Adrenal gland (tissue), 12 donors: Measurements from ENCODE around the gene PNLIPRP2. TPM values are rescaled to one million over a fixed set of nuclear protein-coding genes. Genes with fewer than 3 reads are reported as not detected.

Experiments used
- DNase-seq, 7 donors: peaks; one replicate each; pipeline ENCODE4 v3.0.0-alpha.2; 2019 to 2020
- H3K27ac ChIP-seq, 5 donors: fragments of 200-600 bp; sonication (generic) in 4 of 5; 1 replicate in 3 of 5; 2 replicates in 2 of 5; pipeline versions ENCODE4 v1.5.1 to v1.8.0; 2016 to 2020; ENCODE audit warnings: mild to moderate bottlenecking in 1 of 5
- H3K27me3 ChIP-seq: fragments of 200-600 bp; 2 replicates; pipeline ENCODE4 v1.8.0; 2021
- H3K36me3 ChIP-seq, 2 donors: fragments of 200-600 bp; replicated peaks in 1 of 2; 1 replicate in 1 of 2; 2 replicates in 1 of 2; pipeline versions ENCODE4 v1.5.1 to v1.8.0; 2018 to 2022
- H3K4me1 ChIP-seq, 2 donors: fragments of 200-600 bp; replicated peaks in 1 of 2; 1 replicate in 1 of 2; 2 replicates in 1 of 2; pipeline versions ENCODE4 v1.5.1 to v1.8.0; 2018 to 2021
- H3K4me3 ChIP-seq, 4 donors: fragments of 200-600 bp; sonication (generic) in 3 of 4; one replicate each; pipeline ENCODE4 v1.5.1; 2016 to 2018
- H3K9me3 ChIP-seq, 3 donors: fragments of 200-600 bp; sonication (generic) in 1 of 3; replicated peaks in 1 of 3; 1 replicate in 2 of 3; 2 replicates in 1 of 3; pipeline versions ENCODE4 v1.5.1 to v1.8.0; 2016 to 2021
- CTCF ChIP-seq, 6 experiments: fragments of 450-650 bp in 4 of 6; fragments of 200-600 bp in 2 of 6; sonication (generic) in 1 of 6; IDR thresholded peaks; 1 replicate in 5 of 6; 2 replicates in 1 of 6; pipeline versions ENCODE4 v1.5.1 to v1.8.0; 2016 to 2021; ENCODE audit warnings: antibody characterized with exemption in 6 of 6, mild to moderate bottlenecking in 2 of 6, moderate library complexity in 1 of 6
- POLR2A ChIP-seq, 2 donors: fragments of 450-650 bp; IDR thresholded peaks; one replicate each; pipeline ENCODE4 v1.6.1; 2017; ENCODE audit warnings: antibody characterized with exemption in 2 of 2, mild to moderate bottlenecking in 2 of 2, moderate library complexity in 1 of 2
- WGBS, 4 donors: extraction: QIAGEN DNeasy Blood & Tissue Kit in 2 of 4; methylation state at CpG; one replicate each; pipeline versions ENCODE4 v1.1.5 to v1.1.7; 2013 to 2017; 5-methylcytosine and 5-hydroxymethylcytosine counted together
- intact Hi-C, 2 donors: fragments of 100-400 bp; cut with DNase I; formaldehyde crosslinking; loops; one replicate each; pipeline versions ENCODE4 v1.14.1 to v1.15.0; 2022 to 2023
- polyA plus RNA-seq, 3 donors: library from polyadenylated mRNA; stranded (reverse); fragments of 200-250 nt in 2 of 3; fragments of 350-450 nt in 1 of 3; fragmentation: Illumina TruSeq in 1 of 3; extraction: RNeasy Lipid Tissue Mini Kit (QIAGEN cat#74804) in 1 of 3; gene quantifications; one replicate each; pipeline ENCODE4 v1.2.3, GENCODE V29; 2013 to 2014
- total RNA-seq, 9 donors: library from RNA; depleted of rRNA in 4 of 9; stranded (reverse); fragments of >200 nt in 4 of 9; fragments of 120-200 nt in 1 of 9; fragmentation: NEBNext Ultra II Directional in 1 of 9; extraction: Animal tissue kit (Norgen Biotek cat#: 25700) in 1 of 9; gene quantifications; one replicate each; pipeline versions ENCODE4 v1.1.0 to v1.2.4, GENCODE V29; 2013 to 2023
- donor health status: healthy with polysubstance abuse.
- donor health status: Bipolar disorder and iron deficiency.
- donor health status: DM: yes; HTN: yes; CAD: no.
- donor health status: DM: no; HTN: no; CAD: no.
- donor health status: DM: no; HTN: no; CAD: no.
- donor health status: DM: yes; HTN: yes; CAD: no.

The PNLIPRP2 gene
- total and polyA plus RNA-seq, 12 donors = 0.15 to 1.1 (median 0.89) TPM; not detected in 6

- intact Hi-C loops = loop anchor here (5.0 to 10.0 kb wide), 3 partner anchors 61 to 491 kb away; partner anchors contain the start of gene PNLIPRP2 (in 1 of the 2)
- TF ChIP-seq CTCF (IDR thresholded peaks at IDR 0.05) (no peak), POLR2A (IDR thresholded peaks at IDR 0.05) (no peak)
- H3K4me3 ChIP-seq = no peak overlapping the region
- H3K27me3 ChIP-seq = no peaks in the 10 kb centered on the region
- no peak overlapping the region for H3K27ac ChIP-seq
- 94 to 100% (median 96%) methylated on average over 4 to 6 of the region's 6 CpGs for WGBS, 4 donors
- peaks cover 0 to 7% of the 10 kb centered on the region in 2 donors for H3K36me3 ChIP-seq
- DNase-seq = no peak
- no peaks in the 10 kb centered on the region for H3K9me3 ChIP-seq
- peaks cover 0 to 9% of the 10 kb centered on the region in 2 donors for H3K4me1 ChIP-seq
Observed at GRCh38 chr10:116685807-116686206, 65.1 kb downstream of the PNLIPRP2 start.

GRCh38 chr10:116686632-116687031, 65.9 kb downstream of the PNLIPRP2 start:
- WGBS, 4 donors = 89 to 96% (median 93%) methylated on average over 3 of the region's 3 CpGs
- DNase-seq = no peak
- peaks cover 0 to 2% of the 10 kb centered on the region in 2 donors for H3K36me3 ChIP-seq
- H3K27ac ChIP-seq = no peak overlapping the region
- no peak for TF ChIP-seq CTCF (IDR thresholded peaks at IDR 0.05)
- TF ChIP-seq POLR2A (IDR thresholded peaks at IDR 0.05) = no peak
- H3K4me3 ChIP-seq = no peak overlapping the region
- H3K4me1 ChIP-seq = peaks cover 0 to 17% of the 10 kb centered on the region in 2 donors
- intact Hi-C loops = loop anchor here (5.0 to 10.0 kb wide), 3 partner anchors 62 to 491 kb away; partner anchors contain the start of gene PNLIPRP2 (in 1 of the 2)
- no peaks in the 10 kb centered on the region for H3K27me3 ChIP-seq
- H3K9me3 ChIP-seq = no peaks in the 10 kb centered on the region

- no peak overlapping the region for H3K4me3 ChIP-seq
- H3K27me3 ChIP-seq = no peaks in the 10 kb centered on the region
- H3K4me1 ChIP-seq = peaks cover 0 to 23% of the 10 kb centered on the region in 2 donors
- H3K27ac ChIP-seq = no peak overlapping the region
- no peaks in the 10 kb centered on the region for H3K9me3 ChIP-seq
- TF ChIP-seq POLR2A (IDR thresholded peaks at IDR 0.05) (no peak), CTCF (IDR thresholded peaks at IDR 0.05) (no peak)
- WGBS, 4 donors = 65 to 80% (median 75%) methylated on average over 6 of the region's 6 CpGs
- intact Hi-C loops = loop anchor here (5.0 to 10.0 kb wide), 3 partner anchors 63 to 490 kb away; partner anchors contain the start of gene PNLIPRP2 (in 1 of the 2)
- no peak for DNase-seq
- peaks cover 0 to 4% of the 10 kb centered on the region in 2 donors for H3K36me3 ChIP-seq
Observed at GRCh38 chr10:116687633-116688032, 66.9 kb downstream of the PNLIPRP2 start.

- H3K4me1 ChIP-seq = peaks cover 0 to 23% of the 10 kb centered on the region in 2 donors
Observed at GRCh38 chr10:116688241-116688711, 67.5 kb downstream of the PNLIPRP2 start.

More at GRCh38 chr10:116688241-116688711, 67.5 kb downstream of the PNLIPRP2 start:
- intact Hi-C loops = loop anchor here (5.0 to 10.0 kb wide), 3 partner anchors 63 to 489 kb away; partner anchors contain the start of gene PNLIPRP2 (in 1 of the 2)
- peak overlapping the region in 2 of 5 donors; percentile 11 to 13 for H3K27ac ChIP-seq
- H3K36me3 ChIP-seq = peaks cover 0 to 4% of the 10 kb centered on the region in 2 donors
- no peaks in the 10 kb centered on the region for H3K9me3 ChIP-seq
- H3K4me3 ChIP-seq = no peak overlapping the region
- DNase-seq = no peak
- 45 to 77% (median 62%) methylated on average over 7 of the region's 7 CpGs for whole genome bisulfite sequencing, 4 donors
- no peak for TF ChIP-seq POLR2A (IDR thresholded peaks at IDR 0.05)
- TF ChIP-seq CTCF (IDR thresholded peaks at IDR 0.05) = no peak
- H3K27me3 ChIP-seq = no peaks in the 10 kb centered on the region
